AG04450 (cell line): ENCODE measurements around the gene CBY1. TPM values are rescaled to one million over a fixed set of nuclear protein-coding genes. Genes with fewer than 3 reads are reported as not detected.
A peak's percentile ranks its signal among the peaks of the same experiment; 100 is the strongest.

Experiments used
- CTCF ChIA-PET: fragments of 300-600, 350-600 bp; formaldehyde crosslinking; extraction: SDS; loops from one replicate; lab custom pipeline; 2022; ENCODE audit warnings: antibody characterized with exemption, inconsistent platforms; lab: Charles Lee
- POLR2A ChIA-PET: fragments of 350-600 bp; formaldehyde crosslinking; extraction: SDS; loops from one replicate; lab custom pipeline; 2021; ENCODE audit warnings: antibody characterized with exemption, inconsistent platforms; lab: Yijun Ruan, JAX
- DNase-seq: peaks from one replicate; pipeline ENCODE4 v3.0.0-alpha.2; 2011; ENCODE audit warnings: low read depth, low spot score
- H3K27ac ChIP-seq: one replicate; pipeline ENCODE4 v1.5.1; 2012; ENCODE audit warnings: low read depth, low read length, control low read depth
- H3K27me3 ChIP-seq: one replicate; pipeline ENCODE4 v1.6.0; 2012; ENCODE audit warnings: low read length; ENCODE audit not compliant: control insufficient read depth, insufficient read depth
- H3K4me3 ChIP-seq: 2 replicates; pipeline ENCODE4 v1.5.1; 2011; ENCODE audit warnings: mild to moderate bottlenecking, low read depth, low read length, control low read depth
- H3K9me3 ChIP-seq: 2 replicates; pipeline ENCODE4 v1.5.1; 2012; ENCODE audit warnings: low read length; ENCODE audit not compliant: control insufficient read depth, insufficient read depth
- CTCF ChIP-seq: IDR thresholded peaks from 2 replicates; pipeline ENCODE4 v1.5.1; 2011; ENCODE audit warnings: low read depth, low read length, control low read depth, inconsistent platforms
- polyA minus RNA-seq: library from RNA; depleted of rRNA, polyadenylated mRNA; stranded (reverse); fragments of >200 nt; gene quantifications from 2 replicates; pipeline ENCODE4 v1.2.3, GENCODE V29; 2011; rRNA and poly(A)+ RNA removed
- polyA plus RNA-seq: library from polyadenylated mRNA; depleted of rRNA; stranded (reverse); fragments of >200 nt; gene quantifications from 2 replicates; pipeline ENCODE4 v1.2.3, GENCODE V29; 2011; rRNA removed

Gene CBY1
- polyA plus RNA-seq (39.7 and 43.0 TPM in 2 replicates), polyA minus RNA-seq (14.8 and 17.2 TPM in 2 replicates)

- CTCF ChIA-PET, result no interaction called here
- peak; percentile 39 for DNase-seq
These were observed at the start of gene CBY1, which contains the start of gene FAM227A for GRCh38 chr22:38656256-38657044. Gene CBY1, plus strand, starts transcription at chr22:38656638. Its CDS starts 11,417 bp downstream, at chr22:38668055. Gene FAM227A, minus strand, starts transcription at chr22:38656392. Its CDS starts 6,224 bp downstream, at chr22:38650168.

GRCh38 chr22:38607680-38608079, 48.8 kb upstream of the CBY1 start:
- no peak overlapping the region for H3K4me3 ChIP-seq
- no peak overlapping the region for H3K27ac ChIP-seq
- no peak for DNase-seq
- ChIA-PET POLR2A (interaction anchor here (0.7 kb wide), 1 partner anchor 527 kb away, joined by 7 read pairs; no protein-coding TSS in a partner anchor), CTCF (interaction anchor here (0.7 kb wide), 1 partner anchor 558 kb away, joined by 3 read pairs; no protein-coding TSS in a partner anchor)
- TF ChIP-seq CTCF, result no peak
- no peaks in the 10 kb centered on the region for H3K9me3 ChIP-seq
- no peaks in the 10 kb centered on the region for H3K27me3 ChIP-seq

More at GRCh38 chr22:38656256-38657044, at the start of gene CBY1, which contains the start of gene FAM227A:
- H3K4me3 ChIP-seq, result peak within 1 kb of the TSS; percentile 87
- POLR2A ChIA-PET, result no interaction called here
- H3K27me3 ChIP-seq, result no peaks in the 10 kb centered on the region
- H3K9me3 ChIP-seq, result no peaks in the 10 kb centered on the region; the same call in 1 of the 2 replicates
- peak within 1 kb of the TSS; percentile 83 for H3K27ac ChIP-seq
- TF ChIP-seq CTCF, result no peak

DNA sequence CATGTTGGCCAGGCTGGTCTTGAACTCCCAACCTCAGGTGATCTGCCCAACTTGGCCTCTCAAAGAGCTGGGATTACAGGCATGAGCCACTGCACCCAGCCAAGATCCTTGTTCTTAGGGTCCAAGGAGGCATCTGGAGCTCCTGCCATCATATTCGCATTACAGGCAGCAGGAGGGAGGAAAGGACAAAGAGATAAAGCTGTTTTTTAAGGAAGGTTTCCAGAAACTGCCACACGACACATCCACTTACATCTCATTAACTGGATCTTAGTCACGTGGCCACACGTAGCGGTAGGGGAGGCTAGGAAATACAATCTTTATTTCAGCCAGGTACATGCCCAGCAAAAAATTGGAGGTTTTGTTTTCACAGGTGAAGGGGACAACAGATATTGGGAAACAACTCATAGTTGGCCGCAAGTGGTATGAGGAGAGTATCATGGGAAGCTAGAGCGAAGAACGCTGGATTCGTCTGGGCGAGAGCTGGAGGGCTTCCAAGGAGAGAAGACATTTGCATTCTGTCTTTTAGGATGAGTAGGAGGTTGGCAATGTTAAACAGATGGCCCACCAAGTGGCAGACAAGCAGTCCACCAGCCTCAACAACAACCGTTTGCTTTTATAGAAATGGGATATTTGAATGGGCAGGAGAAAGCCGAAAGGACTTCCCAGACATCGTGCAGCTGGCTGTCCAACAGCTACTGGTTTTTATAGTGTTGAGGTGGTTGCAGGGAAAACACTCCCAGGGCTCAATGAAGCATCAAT, 47.3 kb upstream of the CBY1 start:
- ChIA-PET CTCF (no interaction called here), POLR2A (no interaction called here)
- Histone ChIP-seq H3K4me3 (no peak overlapping the region), H3K27ac (no peak overlapping the region), H3K9me3 (no peaks in the 10 kb centered on the region), H3K27me3 (no peaks in the 10 kb centered on the region)
- DNase-seq, result no peak
- no peak for TF ChIP-seq CTCF

- no peak for TF ChIP-seq CTCF
- H3K4me3 ChIP-seq, result no peak overlapping the region
- POLR2A ChIA-PET, result no interaction called here
- DNase-seq, result no peak
- CTCF ChIA-PET, result no interaction called here
- H3K27ac ChIP-seq, result no peak overlapping the region
- H3K27me3 ChIP-seq, result no peaks in the 10 kb centered on the region
- H3K9me3 ChIP-seq, result no peaks in the 10 kb centered on the region
These were observed 46.2 kb upstream of the CBY1 start for GRCh38 chr22:38610234-38610633.
